HFFc6 (cell line): ENCODE measurements around the gene PARD3. TPM values are rescaled to one million over a fixed set of nuclear protein-coding genes. Genes with fewer than 3 reads are reported as not detected.
"Not testable (repeated sequence)": the region's sequence is repeated elsewhere in the genome, so short reads cannot be mapped to it uniquely, and the experiment has no call there.

ENCODE experiments used
- DNase-seq: peaks from one replicate; pipeline ENCODE4 v3.0.0-alpha.2; 2018
- H3K27ac Mint-ChIP-seq: 2 replicates; pipeline ENCODE4 v1.8.0; 2020; ENCODE audit warnings: mild to moderate bottlenecking, mixed read lengths
- H3K27me3 Mint-ChIP-seq: 2 replicates; pipeline ENCODE4 v1.8.0; 2021; ENCODE audit warnings: mild to moderate bottlenecking, moderate library complexity, mixed read lengths; ENCODE audit not compliant: insufficient read depth
- H3K36me3 Mint-ChIP-seq: 2 replicates; pipeline ENCODE4 v1.8.0; 2021; ENCODE audit warnings: low read depth, mixed read lengths
- H3K4me1 Mint-ChIP-seq: 2 replicates; pipeline ENCODE4 v1.8.0; 2020; ENCODE audit warnings: low read depth, mixed read lengths
- H3K4me3 Mint-ChIP-seq: 2 replicates; pipeline ENCODE4 v1.8.0; 2020; ENCODE audit warnings: mild to moderate bottlenecking, moderate library complexity, mixed read lengths
- H3K9me3 Mint-ChIP-seq: 2 replicates; pipeline ENCODE4 v1.8.0; 2020; ENCODE audit warnings: mild to moderate bottlenecking, mixed read lengths
- CTCF ChIP-seq: fragments of 200-600 bp; sonication (generic); IDR thresholded peaks from 2 replicates; pipeline ENCODE4 v1.5.0; 2021; ENCODE audit warnings: antibody characterized with exemption, mild to moderate bottlenecking
- total RNA-seq, 6 experiments: library from RNA; stranded (reverse); fragmentation: NEBNext Ultra II Directional; extraction: Animal tissue kit (Norgen Biotek cat#: 25700); gene quantifications; 2 replicates in 1 of 6; 3 replicates in 5 of 6; pipeline ENCODE4 v1.2.3, GENCODE V29; 2021

Gene PARD3
- total RNA-seq, 6 experiments from 2014 or later: 19.9 to 24.3 (median 23.1) TPM

- H3K4me3 Mint-ChIP-seq: no peak overlapping the region
- peaks cover 10% of the 10 kb centered on the region for H3K4me1 Mint-ChIP-seq
- peak; percentile 54 for DNase-seq
- TF ChIP-seq CTCF: no peak
- 0 out of 2 replicates have a peak, but pooled peaks cover 4% of the 10 kb centered on the region for H3K36me3 Mint-ChIP-seq
- peak overlapping the region; percentile 84 for H3K27ac Mint-ChIP-seq
- peaks cover 2% of the 10 kb centered on the region; the same call in 1 of the 2 replicates for H3K27me3 Mint-ChIP-seq
- no peaks in the 10 kb centered on the region for H3K9me3 Mint-ChIP-seq
Observed at GRCh38 chr10:34397324-34397723, 417.8 kb downstream of the PARD3 start.

- Mint-ChIP-seq H3K27me3 (peaks cover 2% of the 10 kb centered on the region; the same call in 1 of the 2 replicates), H3K4me1 (peaks cover 10% of the 10 kb centered on the region), H3K4me3 (no peak overlapping the region), H3K36me3 (0 out of 2 replicates have a peak, but pooled peaks cover 4% of the 10 kb centered on the region), H3K9me3 (no peaks in the 10 kb centered on the region), H3K27ac (no peak overlapping the region)
- DNase-seq: no peak
- TF ChIP-seq CTCF: no peak
Observed at GRCh38 chr10:34396663-34397062, 418.4 kb downstream of the PARD3 start.

GRCh38 chr10:34392641-34393170 lies 422.4 kb downstream of the PARD3 start:
- TF ChIP-seq CTCF: no peak
- DNase-seq: no peak
- H3K4me3 Mint-ChIP-seq: no peak overlapping the region
- 0 out of 2 replicates have a peak overlapping the region, but pooled peaks have one; percentile 1 for H3K27ac Mint-ChIP-seq
- no peaks in the 10 kb centered on the region for H3K9me3 Mint-ChIP-seq
- H3K4me1 Mint-ChIP-seq: peaks cover 20% of the 10 kb centered on the region
- H3K27me3 Mint-ChIP-seq: peaks cover 2% of the 10 kb centered on the region; the same call in 1 of the 2 replicates
- H3K36me3 Mint-ChIP-seq: 0 out of 2 replicates have a peak, but pooled peaks cover 4% of the 10 kb centered on the region

GRCh38 chr10:34391168-34391567 lies 423.9 kb downstream of the PARD3 start:
- not testable (repeated sequence) for H3K9me3 Mint-ChIP-seq, H3K4me3 Mint-ChIP-seq, H3K27ac Mint-ChIP-seq, H3K36me3 Mint-ChIP-seq, DNase-seq, H3K27me3 Mint-ChIP-seq
- peaks cover 11% of the 10 kb centered on the region for H3K4me1 Mint-ChIP-seq

- TF ChIP-seq CTCF: no peak
- Mint-ChIP-seq H3K4me3 (no peak overlapping the region), H3K4me1 (peaks cover 11% of the 10 kb centered on the region), H3K36me3 (no peaks in the 10 kb centered on the region), H3K27ac (no peak overlapping the region), H3K9me3 (no peaks in the 10 kb centered on the region), H3K27me3 (peaks cover 2% of the 10 kb centered on the region)
- DNase-seq: no peak
Observed at GRCh38 chr10:34389801-34390200, 425.3 kb downstream of the PARD3 start.

- H3K36me3 Mint-ChIP-seq: peaks cover 8% of the 10 kb centered on the region; the same call in 1 of the 2 replicates
- DNase-seq: no peak
- H3K27ac Mint-ChIP-seq: no peak overlapping the region
- TF ChIP-seq CTCF: no peak
- H3K27me3 Mint-ChIP-seq: no peaks in the 10 kb centered on the region; the same call in 1 of the 2 replicates
- no peaks in the 10 kb centered on the region for H3K9me3 Mint-ChIP-seq
- peaks cover 11% of the 10 kb centered on the region for H3K4me1 Mint-ChIP-seq
- no peak overlapping the region for H3K4me3 Mint-ChIP-seq
Observed at GRCh38 chr10:34386921-34387320, 428.2 kb downstream of the PARD3 start.
